DND-41 (cell line): Measurements from ENCODE around the gene OST4.

Source experiments
- ATAC-seq: fragments of 200-7000 bp; cut with Tn5 transposase; 3 replicates; pipeline ENCODE4 v1.9.1; 2021; ENCODE audit warnings: low read depth; ENCODE audit not compliant: insufficient read depth
- DNase-seq: peaks from one replicate; pipeline ENCODE4 v3.0.0-alpha.2; 2020
- H2AFZ ChIP-seq: 2 replicates; pipeline ENCODE4 v1.6.0; 2012; ENCODE audit warnings: low read depth, low read length
- H3K27ac ChIP-seq: 2 replicates; pipeline ENCODE4 v1.5.1; 2012; ENCODE audit warnings: low read length, inconsistent platforms
- H3K27me3 ChIP-seq: fragments of 200-600 bp; sonication (generic); 2 replicates; pipeline ENCODE4 v1.6.0; 2012; ENCODE audit warnings: low read length, mild to moderate bottlenecking, inconsistent platforms; ENCODE audit not compliant: insufficient read depth, poor library complexity
- H3K36me3 ChIP-seq: 2 replicates; pipeline ENCODE4 v1.5.1; 2012; ENCODE audit warnings: low read length, inconsistent platforms; ENCODE audit not compliant: insufficient read depth
- H3K4me1 ChIP-seq: 2 replicates; pipeline ENCODE4 v1.5.1; 2012; ENCODE audit warnings: mild to moderate bottlenecking, low read length; ENCODE audit not compliant: insufficient read depth
- H3K4me2 ChIP-seq: 2 replicates; pipeline ENCODE4 v1.6.0; 2012; ENCODE audit warnings: mild to moderate bottlenecking, moderate library complexity, low read length, inconsistent platforms; ENCODE audit not compliant: insufficient read depth
- H3K4me3 ChIP-seq, 2 experiments: fragments of 200-600 bp in 1 of 2; shearing (Covaris generic) in 1 of 2; 2 replicates each; pipeline ENCODE4 v1.5.1; 2012 to 2016; ENCODE audit warnings: inconsistent platforms in 2 of 2, low read length in 2 of 2, mild to moderate bottlenecking in 2 of 2, low read depth in 1 of 2, moderate library complexity in 1 of 2
- H3K79me2 ChIP-seq: 2 replicates; pipeline ENCODE4 v1.6.0; 2012; ENCODE audit warnings: low read length, inconsistent platforms; ENCODE audit not compliant: insufficient read depth
- H3K9ac ChIP-seq: 2 replicates; pipeline ENCODE4 v1.6.0; 2012; ENCODE audit warnings: low read depth, mild to moderate bottlenecking, inconsistent platforms, low read length, moderate library complexity
- H3K9me3 ChIP-seq: 2 replicates; pipeline ENCODE4 v1.5.1; 2012; ENCODE audit warnings: low read length, moderate library complexity, mild to moderate bottlenecking, inconsistent platforms; ENCODE audit not compliant: insufficient read depth, severe bottlenecking
- H4K20me1 ChIP-seq: 2 replicates; pipeline ENCODE4 v1.6.0; 2012; ENCODE audit warnings: low read length; ENCODE audit not compliant: insufficient read depth
- EZH2 ChIP-seq: IDR thresholded peaks from 3 replicates; pipeline ENCODE4 v1.6.1; 2012; ENCODE audit warnings: borderline replicate concordance, low read depth, mild to moderate bottlenecking, moderate library complexity, low read length, inconsistent platforms; ENCODE audit not compliant: severe bottlenecking
- TF ChIP-seq, protein P1 (sequence below): IDR thresholded peaks from 2 replicates; pipeline ENCODE4 v1.5.1; 2012; ENCODE audit warnings: borderline replicate concordance, low read length, moderate library complexity, mild to moderate bottlenecking; ENCODE audit not compliant: poor library complexity, severe bottlenecking; ENCODE audit errors: extremely low read depth

OST4 gene

DNA sequence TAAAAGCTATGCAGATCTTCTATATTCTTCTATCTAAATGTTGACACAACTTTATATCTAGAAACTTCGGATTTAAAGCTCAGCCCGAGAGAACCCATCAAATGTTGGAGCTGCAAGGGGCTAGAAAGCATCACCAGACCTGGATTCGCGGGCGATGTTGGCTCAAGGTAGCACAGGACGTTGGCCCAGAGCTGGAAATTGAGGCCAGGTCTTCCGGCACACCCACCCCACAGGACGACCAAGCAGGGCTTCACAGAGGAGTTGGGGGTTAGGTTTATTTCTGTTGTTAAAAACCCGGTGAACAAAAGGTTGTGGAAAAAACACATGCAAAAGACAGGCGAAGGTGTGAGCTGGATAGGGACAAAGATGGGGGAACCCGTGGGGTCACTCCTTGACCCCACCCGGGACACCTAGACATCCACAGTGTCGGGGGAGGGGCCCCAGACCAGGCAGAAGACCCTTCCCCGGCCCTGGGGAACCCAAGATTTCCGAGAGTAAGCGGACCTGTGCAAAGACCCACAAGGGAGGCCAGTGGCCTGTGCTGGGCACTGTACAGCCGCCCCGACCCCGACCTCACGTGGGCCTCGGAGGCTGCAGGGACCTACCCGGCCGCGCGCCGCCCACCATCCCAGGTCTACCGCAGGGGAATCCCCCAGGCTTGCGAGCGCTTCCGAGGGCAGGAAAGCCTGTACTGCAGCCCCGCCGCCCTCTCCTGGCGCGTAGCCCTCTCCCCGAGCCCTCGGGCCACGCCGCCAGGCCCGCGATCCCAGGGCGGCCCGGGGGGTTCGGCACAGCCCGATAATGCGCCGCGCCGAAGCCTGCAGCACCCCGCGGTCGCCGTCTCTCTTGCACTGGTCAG lies 21.8 kb downstream of the OST4 start:
- peak overlapping the region; percentile 93 for H2AFZ ChIP-seq
- peak overlapping the region; percentile 85 to 93 for H3K4me3 ChIP-seq
- peak overlapping the region; percentile 58 for H3K9ac ChIP-seq
- H4K20me1 ChIP-seq, result no peaks in the 10 kb centered on the region
- peak overlapping the region; percentile 74 for H3K4me2 ChIP-seq
- DNase-seq (peak; percentile 66), ATAC-seq (peak; percentile 39)
- TF ChIP-seq, protein P1, sequence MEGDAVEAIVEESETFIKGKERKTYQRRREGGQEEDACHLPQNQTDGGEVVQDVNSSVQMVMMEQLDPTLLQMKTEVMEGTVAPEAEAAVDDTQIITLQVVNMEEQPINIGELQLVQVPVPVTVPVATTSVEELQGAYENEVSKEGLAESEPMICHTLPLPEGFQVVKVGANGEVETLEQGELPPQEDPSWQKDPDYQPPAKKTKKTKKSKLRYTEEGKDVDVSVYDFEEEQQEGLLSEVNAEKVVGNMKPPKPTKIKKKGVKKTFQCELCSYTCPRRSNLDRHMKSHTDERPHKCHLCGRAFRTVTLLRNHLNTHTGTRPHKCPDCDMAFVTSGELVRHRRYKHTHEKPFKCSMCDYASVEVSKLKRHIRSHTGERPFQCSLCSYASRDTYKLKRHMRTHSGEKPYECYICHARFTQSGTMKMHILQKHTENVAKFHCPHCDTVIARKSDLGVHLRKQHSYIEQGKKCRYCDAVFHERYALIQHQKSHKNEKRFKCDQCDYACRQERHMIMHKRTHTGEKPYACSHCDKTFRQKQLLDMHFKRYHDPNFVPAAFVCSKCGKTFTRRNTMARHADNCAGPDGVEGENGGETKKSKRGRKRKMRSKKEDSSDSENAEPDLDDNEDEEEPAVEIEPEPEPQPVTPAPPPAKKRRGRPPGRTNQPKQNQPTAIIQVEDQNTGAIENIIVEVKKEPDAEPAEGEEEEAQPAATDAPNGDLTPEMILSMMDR, result no peak
- no peak for TF ChIP-seq EZH2
- H3K27me3 ChIP-seq, result no peaks in the 10 kb centered on the region
- H3K4me1 ChIP-seq, result peaks cover 30% of the 10 kb centered on the region
- peak overlapping the region; percentile 85 for H3K27ac ChIP-seq
- peaks cover 19% of the 10 kb centered on the region for H3K36me3 ChIP-seq
- H3K9me3 ChIP-seq, result no peaks in the 10 kb centered on the region
- H3K79me2 ChIP-seq, result peaks cover 12% of the 10 kb centered on the region

DNA sequence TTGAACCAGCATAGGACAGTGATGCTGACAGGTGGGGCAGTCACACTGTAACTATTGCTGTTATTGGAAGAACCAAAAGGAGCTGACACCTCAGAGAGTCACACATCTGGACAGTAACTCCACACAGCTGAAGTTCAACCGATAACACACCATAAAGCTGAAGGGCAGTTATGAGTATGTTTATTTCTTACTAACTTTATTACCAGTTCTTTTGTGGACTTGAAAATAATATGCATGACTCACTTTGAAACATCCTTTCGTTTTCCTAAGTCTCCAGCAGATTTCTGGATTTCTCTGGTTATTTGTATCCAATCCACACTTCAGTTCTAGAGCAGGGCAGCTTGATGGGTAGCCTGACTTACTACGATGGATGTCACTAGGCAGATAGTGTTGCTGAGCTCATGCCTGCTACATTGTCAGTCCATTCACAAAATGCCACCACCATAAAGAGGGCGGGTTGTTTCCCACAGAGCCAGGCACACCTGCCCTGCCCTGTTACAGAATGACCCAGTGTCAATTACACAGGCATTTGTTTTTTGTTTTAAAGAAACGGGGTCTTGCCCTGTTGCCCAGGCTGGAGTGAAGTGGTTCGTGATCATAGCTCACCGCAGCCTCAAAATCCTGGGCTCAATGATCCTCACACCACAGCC lies 28.3 kb downstream of the OST4 start:
- Histone ChIP-seq H3K27ac (no peak overlapping the region), H3K79me2 (no peaks in the 10 kb centered on the region), H3K4me2 (no peak overlapping the region), H3K27me3 (no peaks in the 10 kb centered on the region), H3K9me3 (no peaks in the 10 kb centered on the region), H2AFZ (no peak overlapping the region), H3K36me3 (peaks cover 39% of the 10 kb centered on the region), H3K4me3 (no peak overlapping the region), H3K4me1 (no peaks in the 10 kb centered on the region), H3K9ac (no peak overlapping the region), H4K20me1 (no peaks in the 10 kb centered on the region)
- TF ChIP-seq, protein P1, result no peak
- TF ChIP-seq EZH2, result no peak
- no peak for ATAC-seq
- no peak for DNase-seq

DNA sequence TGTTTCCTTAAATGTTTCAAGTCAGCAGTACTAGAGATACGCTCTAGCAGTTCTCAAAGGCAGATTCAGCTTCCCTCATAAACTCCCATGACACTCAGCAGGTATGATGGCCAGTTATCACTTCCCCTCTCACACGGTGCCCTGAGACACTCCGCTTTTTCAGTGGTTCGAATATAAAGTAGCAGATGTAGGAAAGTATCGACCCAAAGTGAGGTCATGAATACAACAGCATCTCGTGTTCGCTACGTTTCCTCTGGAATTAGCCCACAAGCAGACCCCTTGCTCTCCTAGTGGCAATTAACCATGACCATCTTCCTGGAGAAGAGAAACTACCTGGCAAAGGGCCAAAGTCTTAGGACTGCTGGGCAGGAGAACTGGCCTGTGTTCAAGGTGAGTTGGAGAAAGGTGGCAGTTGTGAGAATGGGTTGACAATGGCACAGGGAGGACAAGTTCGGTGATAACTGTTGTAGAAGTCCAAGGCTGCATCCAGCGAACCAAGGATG lies 29.2 kb downstream of the OST4 start:
- Histone ChIP-seq H3K4me2 (no peak overlapping the region), H3K9ac (no peak overlapping the region)

More for the DNA sequence above, 29.2 kb downstream of the OST4 start:
- Histone ChIP-seq H4K20me1 (no peaks in the 10 kb centered on the region), H2AFZ (no peak overlapping the region), H3K36me3 (peaks cover 48% of the 10 kb centered on the region), H3K4me3 (no peak overlapping the region), H3K79me2 (no peaks in the 10 kb centered on the region), H3K9me3 (no peaks in the 10 kb centered on the region), H3K4me1 (no peaks in the 10 kb centered on the region), H3K27me3 (no peaks in the 10 kb centered on the region), H3K27ac (no peak overlapping the region)
- ATAC-seq (no peak), DNase-seq (no peak)
- TF ChIP-seq, protein P1, result no peak
- TF ChIP-seq EZH2, result no peak
